Hepatocyte (in vitro differentiated cells): Measurements from ENCODE around the gene SLAMF7.
A peak's percentile ranks its signal among the peaks of the same experiment; 100 is the strongest.

Experiments used
- CTCF ChIP-seq: fragments of 200-600 bp; sonication (generic); IDR thresholded peaks from 2 replicates; pipeline ENCODE4 v1.5.1; 2016; ENCODE audit warnings: antibody characterized with exemption, mild to moderate bottlenecking; ENCODE audit not compliant: poor library complexity
- EZH2 ChIP-seq: fragments of 200-600 bp; sonication (generic); IDR thresholded peaks from 2 replicates; pipeline ENCODE4 v1.6.1; 2016; ENCODE audit warnings: antibody characterized with exemption, mild to moderate bottlenecking, borderline replicate concordance

GRCh38 chr1:160777486-160778089, 38.5 kb downstream of the SLAMF7 start:
- TF ChIP-seq CTCF (peak; percentile 43), EZH2 (no peak)
